Measurements from ENCODE around the gene DROSHA. TPM values are rescaled to one million over a fixed set of nuclear protein-coding genes. Genes with fewer than 3 reads are reported as not detected.
"Not testable (repeated sequence)": the region's sequence is repeated elsewhere in the genome, so short reads cannot be mapped to it uniquely, and the experiment has no call there.

DROSHA gene
- 10 to 100 TPM in 1 of 3 donors, 1 to 10 TPM in 2; 8.5 to 20.3 (median 9.3) TPM for polyA plus RNA-seq

GRCh38 chr5:31531888-31532547, at the start of gene DROSHA, which contains the start of gene C5orf22:
TSS of gene DROSHA (minus strand) at chr5:31532093. CDS start at chr5:31529059, 3,034 bp downstream.
TSS of gene C5orf22 (plus strand) at chr5:31532301. CDS start at chr5:31532393, 92 bp downstream.
- H3K4me1 Mint-ChIP-seq, result peaks cover 46 to 65% of the 10 kb centered on the region in 2 donors
- peak within 1 kb of the TSS; percentile 89 to 97 (median 96) for H3K27ac Mint-ChIP-seq
- no peaks in the 10 kb centered on the region for H3K9me3 Mint-ChIP-seq
- H3K27me3 Mint-ChIP-seq (ENCODE audit: low read depth in 3 of 3), result peaks cover 4 to 13% (median 8%) of the 10 kb centered on the region in 3 donors
- peak within 1 kb of the TSS; percentile 95 to 100 (median 99) for H3K4me3 Mint-ChIP-seq
- peaks cover 17 to 38% (median 18%) of the 10 kb centered on the region in 3 donors for H3K36me3 Mint-ChIP-seq
- peak; percentile 85 to 89 (median 88) for DNase-seq

- DNase-seq, result no peak
- no peaks in the 10 kb centered on the region for H3K36me3 Mint-ChIP-seq
- H3K27me3 Mint-ChIP-seq (ENCODE audit: low read depth in 3 of 3), result peaks cover 0 to 6% (median 3%) of the 10 kb centered on the region in 3 donors
- no peaks in the 10 kb centered on the region for H3K9me3 Mint-ChIP-seq
- H3K4me1 Mint-ChIP-seq, result no peaks in the 10 kb centered on the region
- no peak overlapping the region for H3K27ac Mint-ChIP-seq
- no peak overlapping the region for H3K4me3 Mint-ChIP-seq
Observed at GRCh38 chr5:31579558-31579957, 47.7 kb upstream of the DROSHA start.

GRCh38 chr5:31577438-31577837, 45.5 kb upstream of the DROSHA start:
- Mint-ChIP-seq H3K4me3 (no peak overlapping the region), H3K27ac (no peak overlapping the region), H3K9me3 (no peaks in the 10 kb centered on the region), H3K36me3 (no peaks in the 10 kb centered on the region), H3K27me3 (ENCODE audit: low read depth in 3 of 3) (peaks cover 0 to 6% (median 3%) of the 10 kb centered on the region in 3 donors), H3K4me1 (no peaks in the 10 kb centered on the region)
- no peak for DNase-seq

- H3K4me3 Mint-ChIP-seq, result no peak overlapping the region
- no peak for DNase-seq
- H3K36me3 Mint-ChIP-seq, result peaks cover 0 to 4% (median 0%) of the 10 kb centered on the region in 3 donors
- no peaks in the 10 kb centered on the region for H3K4me1 Mint-ChIP-seq
- no peak overlapping the region for H3K27ac Mint-ChIP-seq
- H3K9me3 Mint-ChIP-seq, result no peaks in the 10 kb centered on the region
- peaks cover 2 to 3% (median 3%) of the 10 kb centered on the region in 3 donors for H3K27me3 Mint-ChIP-seq (ENCODE audit: low read depth in 3 of 3)
Observed at GRCh38 chr5:31574772-31575171, 42.9 kb upstream of the DROSHA start.

GRCh38 chr5:31573494-31574142, 41.7 kb upstream of the DROSHA start:
- Mint-ChIP-seq H3K27me3 (ENCODE audit: low read depth in 3 of 3) (peaks cover 2 to 3% (median 3%) of the 10 kb centered on the region in 3 donors), H3K4me3 (no peak overlapping the region), H3K27ac (no peak overlapping the region), H3K36me3 (peaks cover 0 to 4% (median 0%) of the 10 kb centered on the region in 3 donors), H3K9me3 (no peaks in the 10 kb centered on the region), H3K4me1 (no peaks in the 10 kb centered on the region)
- no peak for DNase-seq

- Mint-ChIP-seq H3K27ac (no peak overlapping the region), H3K36me3 (peaks cover 0 to 12% (median 0%) of the 10 kb centered on the region in 3 donors), H3K27me3 (ENCODE audit: low read depth in 3 of 3) (peaks cover 0 to 2% (median 0%) of the 10 kb centered on the region in 3 donors), H3K4me1 (no peaks in the 10 kb centered on the region), H3K9me3 (peaks cover 0 to 1% (median 0%) of the 10 kb centered on the region in 6 donors), H3K4me3 (no peak overlapping the region)
- no peak for DNase-seq
Observed at GRCh38 chr5:31569068-31569467, 37.2 kb upstream of the DROSHA start.

- H3K36me3 Mint-ChIP-seq, result peaks cover 0 to 12% (median 0%) of the 10 kb centered on the region in 3 donors
- peaks cover 0 to 2% (median 0%) of the 10 kb centered on the region in 3 donors for H3K27me3 Mint-ChIP-seq (ENCODE audit: low read depth in 3 of 3)
- no peak overlapping the region for H3K4me3 Mint-ChIP-seq
- H3K4me1 Mint-ChIP-seq, result no peaks in the 10 kb centered on the region
- H3K9me3 Mint-ChIP-seq, result peaks cover 0 to 1% (median 0%) of the 10 kb centered on the region in 6 donors
- H3K27ac Mint-ChIP-seq, result no peak overlapping the region
- DNase-seq, result no peak
Observed at GRCh38 chr5:31568302-31568835, 36.5 kb upstream of the DROSHA start.

GRCh38 chr5:31566362-31566761, 34.5 kb upstream of the DROSHA start:
- not testable (repeated sequence) for H3K27ac Mint-ChIP-seq; DNase-seq; H3K9me3 Mint-ChIP-seq; H3K4me1 Mint-ChIP-seq; H3K27me3 Mint-ChIP-seq (ENCODE audit: low read depth in 3 of 3); H3K4me3 Mint-ChIP-seq
- H3K36me3 Mint-ChIP-seq, result peaks cover 0 to 16% (median 0%) of the 10 kb centered on the region in 3 donors

- DNase-seq, result no peak
- Mint-ChIP-seq H3K9me3 (peaks cover 0 to 3% (median 0%) of the 10 kb centered on the region in 6 donors), H3K27ac (no peak overlapping the region), H3K36me3 (peaks cover 1 to 17% (median 1%) of the 10 kb centered on the region in 3 donors), H3K4me1 (no peaks in the 10 kb centered on the region), H3K4me3 (no peak overlapping the region), H3K27me3 (ENCODE audit: low read depth in 3 of 3) (no peaks in the 10 kb centered on the region)
Observed at GRCh38 chr5:31563216-31563615, 31.3 kb upstream of the DROSHA start.

GRCh38 chr5:31561946-31562345, 30.1 kb upstream of the DROSHA start:
- Mint-ChIP-seq H3K9me3 (peaks cover 0 to 3% (median 0%) of the 10 kb centered on the region in 6 donors), H3K27me3 (ENCODE audit: low read depth in 3 of 3) (no peaks in the 10 kb centered on the region)

GRCh38 chr5:31559942-31560341, 28.0 kb upstream of the DROSHA start:
- Mint-ChIP-seq H3K36me3 (peaks cover 14 to 25% (median 15%) of the 10 kb centered on the region in 3 donors), H3K4me3 (no peak overlapping the region), H3K27me3 (ENCODE audit: low read depth in 3 of 3) (no peaks in the 10 kb centered on the region), H3K4me1 (no peaks in the 10 kb centered on the region), H3K9me3 (peaks cover 0 to 3% (median 0%) of the 10 kb centered on the region in 6 donors), H3K27ac (no peak overlapping the region)
- DNase-seq, result no peak

More at GRCh38 chr5:31561946-31562345, 30.1 kb upstream of the DROSHA start:
- Mint-ChIP-seq H3K36me3 (peaks cover 4 to 21% (median 5%) of the 10 kb centered on the region in 3 donors), H3K27ac (peak overlapping the region in 1 of 6 donors; percentile 32), H3K4me3 (no peak overlapping the region), H3K4me1 (no peaks in the 10 kb centered on the region)
- no peak for DNase-seq

- H3K27me3 Mint-ChIP-seq (ENCODE audit: low read depth in 3 of 3), result no peaks in the 10 kb centered on the region
- no peak overlapping the region for H3K4me3 Mint-ChIP-seq
- no peak for DNase-seq
- peaks cover 20 to 35% (median 32%) of the 10 kb centered on the region in 3 donors for H3K36me3 Mint-ChIP-seq
- peak overlapping the region in 2 of 6 donors; percentile 36 to 47 for H3K27ac Mint-ChIP-seq
- H3K9me3 Mint-ChIP-seq, result no peaks in the 10 kb centered on the region
- H3K4me1 Mint-ChIP-seq, result no peaks in the 10 kb centered on the region
Observed at GRCh38 chr5:31556461-31556860, 24.6 kb upstream of the DROSHA start.

GRCh38 chr5:31554552-31554951, 22.7 kb upstream of the DROSHA start:
- Mint-ChIP-seq H3K4me1 (no peaks in the 10 kb centered on the region), H3K27me3 (ENCODE audit: low read depth in 3 of 3) (peaks cover 0 to 1% (median 0%) of the 10 kb centered on the region in 3 donors), H3K36me3 (peaks cover 20 to 39% (median 32%) of the 10 kb centered on the region in 3 donors), H3K4me3 (no peak overlapping the region), H3K27ac (no peak overlapping the region), H3K9me3 (no peaks in the 10 kb centered on the region)
- DNase-seq, result no peak

GRCh38 chr5:31553863-31554262, 22.0 kb upstream of the DROSHA start:
- H3K27ac Mint-ChIP-seq, result peak overlapping the region in 2 of 6 donors; percentile 2 to 32
- no peaks in the 10 kb centered on the region for H3K9me3 Mint-ChIP-seq
- H3K4me1 Mint-ChIP-seq, result no peaks in the 10 kb centered on the region
- H3K36me3 Mint-ChIP-seq, result peaks cover 20 to 39% (median 32%) of the 10 kb centered on the region in 3 donors
- no peak for DNase-seq
- no peak overlapping the region for H3K4me3 Mint-ChIP-seq
- peaks cover 0 to 1% (median 0%) of the 10 kb centered on the region in 3 donors for H3K27me3 Mint-ChIP-seq (ENCODE audit: low read depth in 3 of 3)
